Activated CD4-positive, alpha-beta T cell treated with anti-CD3 and anti-CD28 coated beads, Interleukin-2, amount 50 U/mL, for 4 hours (primary cell): ENCODE measurements around the gene LRRC37A3.
"Not testable (repeated sequence)": the region's sequence is repeated elsewhere in the genome, so short reads cannot be mapped to it uniquely, and the experiment has no call there.

ENCODE experiments used
- DNase-seq, 2 experiments: peaks; one replicate each; pipeline ENCODE4 v3.0.0-alpha.2; 2020

Gene LRRC37A3

DNA sequence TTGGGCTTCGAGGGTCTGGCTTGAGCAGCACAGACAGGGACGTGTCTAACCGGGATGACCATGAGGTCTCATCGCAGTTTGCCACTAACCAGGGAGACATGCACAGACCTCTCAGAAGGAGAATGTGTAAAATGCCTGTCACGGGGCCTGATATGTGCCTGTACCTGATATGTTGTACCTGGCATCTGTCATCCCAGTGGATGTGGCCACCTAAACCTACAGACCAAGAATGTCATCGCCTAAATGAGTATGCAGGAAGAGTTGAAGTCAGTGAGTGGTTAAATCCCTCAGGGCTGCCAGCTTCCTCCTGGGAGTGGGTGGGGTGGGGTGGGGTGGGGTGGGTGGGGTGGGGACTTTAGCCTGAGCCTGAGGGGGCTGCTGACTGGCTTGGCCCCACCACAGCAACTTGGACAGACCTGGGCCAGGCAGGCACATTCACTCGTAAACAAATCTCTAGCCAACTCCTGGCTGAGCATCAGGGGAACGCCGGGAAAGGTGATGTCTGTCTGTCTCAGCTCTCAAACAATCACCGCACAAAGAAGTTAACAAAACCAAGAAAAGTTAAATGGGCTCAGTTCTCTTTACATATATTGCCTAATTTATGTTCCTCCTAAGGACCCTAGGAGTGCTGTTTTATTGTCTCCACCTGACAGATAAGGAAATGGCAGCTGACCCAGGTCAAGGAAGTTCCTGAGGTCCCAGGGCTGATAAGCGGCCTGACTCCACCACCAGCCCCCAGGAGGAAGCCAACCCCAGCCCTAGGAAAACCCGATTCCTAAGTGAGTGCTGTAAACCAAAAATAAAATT is 89.3 kb downstream of the LRRC37A3 start:
- not testable (repeated sequence) for DNase-seq

DNA sequence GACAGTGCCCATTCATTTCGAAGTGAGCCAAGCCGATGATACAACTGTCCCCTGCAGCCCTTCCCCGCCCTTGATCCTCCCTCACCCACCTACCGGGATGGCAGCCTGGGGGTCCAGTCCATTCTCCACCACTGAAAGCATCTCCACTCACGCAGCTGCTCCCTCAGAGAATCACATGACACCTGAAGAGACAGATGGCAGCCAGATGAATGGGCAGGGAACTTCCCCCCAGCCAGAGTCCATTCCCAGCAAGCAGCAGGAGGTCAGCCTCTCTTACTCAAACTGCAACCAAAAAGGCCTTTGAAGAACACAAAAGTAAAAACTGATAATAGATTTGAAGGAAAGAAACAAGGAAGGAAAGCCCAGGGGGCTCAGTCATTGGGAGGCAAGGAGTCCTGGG is 90.2 kb downstream of the LRRC37A3 start:
- DNase-seq, result not testable (repeated sequence)

DNA sequence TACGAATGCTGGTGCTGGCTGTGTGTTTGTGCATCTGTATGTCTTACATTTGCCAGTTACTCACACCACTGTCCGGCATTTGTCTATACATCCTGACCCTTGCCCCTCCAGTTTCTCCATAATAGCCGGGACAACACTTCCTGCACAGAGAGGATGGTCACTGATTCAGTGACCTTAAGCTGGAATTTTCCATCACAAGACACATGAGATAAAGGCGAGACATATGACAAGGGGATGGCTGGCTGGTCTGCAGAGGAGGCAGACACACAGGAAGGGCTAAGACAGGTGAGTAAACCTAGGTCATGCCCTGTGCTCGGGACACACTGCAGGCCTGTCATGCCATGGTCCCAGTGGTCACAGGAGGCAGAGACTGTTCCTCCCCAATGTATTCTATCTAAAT is 100.4 kb downstream of the LRRC37A3 start:
- not testable (repeated sequence) for DNase-seq

DNA sequence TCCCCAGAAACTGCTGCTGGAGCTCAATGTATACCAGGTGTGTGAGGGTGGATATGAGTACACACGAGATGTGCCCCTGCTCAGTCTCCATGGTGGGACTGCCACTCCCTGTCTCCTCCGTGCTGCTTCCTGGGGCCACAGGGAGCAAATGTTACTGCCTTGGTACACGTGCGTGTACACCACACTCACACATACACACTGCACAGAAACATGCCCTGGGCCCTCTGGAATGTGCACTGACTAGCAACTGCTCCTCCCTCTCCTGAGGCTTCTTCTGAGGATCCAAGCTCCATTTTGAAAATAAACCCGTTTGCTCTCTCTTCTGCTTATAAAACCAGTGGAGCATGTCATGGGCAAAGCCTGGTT is 103.5 kb downstream of the LRRC37A3 start:
- not testable (repeated sequence) for DNase-seq

DNA sequence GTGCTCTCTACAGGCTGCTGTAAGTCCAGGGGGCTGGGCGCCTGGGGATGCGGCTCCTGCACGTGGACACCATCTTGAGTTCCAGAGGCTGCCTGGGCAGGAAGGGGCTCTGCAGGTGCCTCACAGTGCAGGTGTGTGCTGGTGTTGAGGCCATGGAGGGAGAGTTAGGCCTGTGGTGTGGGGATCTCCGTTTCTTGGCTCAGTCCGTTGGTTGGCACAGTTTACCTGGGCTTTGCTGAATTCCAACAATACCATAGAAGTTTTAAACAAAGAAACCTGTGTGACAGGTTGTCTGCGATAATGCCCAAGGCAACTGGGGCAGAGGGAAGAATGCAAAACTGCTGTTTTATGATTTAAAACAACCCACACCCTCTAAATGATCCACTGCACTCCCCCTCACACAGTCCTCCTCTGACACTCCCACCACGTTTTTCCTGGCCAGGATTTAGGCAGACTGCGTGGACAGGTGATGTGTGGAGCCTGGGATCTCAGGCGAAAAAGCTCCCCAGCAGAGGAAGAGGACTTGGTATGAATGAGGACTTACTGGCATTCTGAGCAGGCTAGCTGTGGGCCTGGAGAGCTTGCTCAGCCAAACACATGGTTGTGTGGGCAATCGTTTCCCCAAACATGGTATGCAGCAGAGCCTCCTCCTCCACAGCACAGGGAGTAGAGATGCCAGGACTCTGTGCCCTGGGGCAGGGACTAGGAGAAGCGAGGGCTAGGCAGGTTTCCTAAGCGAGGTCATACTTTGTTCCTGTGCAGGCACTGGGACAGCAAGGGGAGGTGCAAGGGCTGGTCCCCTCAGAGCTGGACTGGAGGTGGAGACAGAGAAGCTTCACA is 104.1 kb downstream of the LRRC37A3 start:
- not testable (repeated sequence) for DNase-seq

DNA sequence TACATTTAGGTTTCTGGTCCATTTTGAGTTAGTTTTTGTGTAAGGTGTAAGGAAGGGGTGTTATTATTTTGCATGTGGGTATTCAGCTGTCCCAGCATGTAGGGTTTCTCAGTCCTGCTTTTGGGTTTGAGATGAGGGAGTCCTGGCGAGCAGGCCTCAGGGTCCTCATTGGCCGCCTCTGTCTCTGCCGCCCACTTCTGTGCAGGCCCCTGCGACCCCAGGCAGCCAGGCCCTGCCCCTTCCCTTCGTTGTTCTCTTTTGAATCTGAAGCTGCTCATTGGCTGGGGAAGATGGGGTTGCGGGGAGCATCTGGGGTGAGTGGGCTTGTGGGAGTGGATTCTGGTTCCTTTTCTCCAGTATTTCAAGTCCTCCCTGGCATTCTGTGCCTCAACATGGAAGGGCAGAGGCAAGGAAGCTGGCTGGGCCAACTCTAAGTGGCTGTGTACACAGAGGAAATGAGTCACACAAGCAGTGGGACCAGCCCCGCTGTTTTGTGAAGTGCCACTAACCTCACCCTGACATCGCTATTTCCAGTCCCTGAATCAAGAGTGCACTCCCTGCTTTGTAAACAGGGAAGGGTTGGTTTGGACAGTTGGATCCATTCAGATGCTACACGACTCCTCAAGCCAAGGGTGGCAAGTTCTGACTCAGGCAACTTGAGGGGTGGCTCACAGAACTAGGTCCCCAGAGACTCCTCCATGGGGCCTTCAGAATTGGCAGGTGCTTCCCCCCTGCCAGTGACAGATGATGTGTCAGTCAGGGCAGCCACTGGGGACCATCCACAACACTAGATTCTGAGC is 110.9 kb downstream of the LRRC37A3 start:
- DNase-seq, result peak; percentile 29 to 34
